ENCODE measurements around the gene TLR1.
"Not testable (repeated sequence)": the region's sequence is repeated elsewhere in the genome, so short reads cannot be mapped to it uniquely, and the experiment has no call there.

The TLR1 gene

DNA sequence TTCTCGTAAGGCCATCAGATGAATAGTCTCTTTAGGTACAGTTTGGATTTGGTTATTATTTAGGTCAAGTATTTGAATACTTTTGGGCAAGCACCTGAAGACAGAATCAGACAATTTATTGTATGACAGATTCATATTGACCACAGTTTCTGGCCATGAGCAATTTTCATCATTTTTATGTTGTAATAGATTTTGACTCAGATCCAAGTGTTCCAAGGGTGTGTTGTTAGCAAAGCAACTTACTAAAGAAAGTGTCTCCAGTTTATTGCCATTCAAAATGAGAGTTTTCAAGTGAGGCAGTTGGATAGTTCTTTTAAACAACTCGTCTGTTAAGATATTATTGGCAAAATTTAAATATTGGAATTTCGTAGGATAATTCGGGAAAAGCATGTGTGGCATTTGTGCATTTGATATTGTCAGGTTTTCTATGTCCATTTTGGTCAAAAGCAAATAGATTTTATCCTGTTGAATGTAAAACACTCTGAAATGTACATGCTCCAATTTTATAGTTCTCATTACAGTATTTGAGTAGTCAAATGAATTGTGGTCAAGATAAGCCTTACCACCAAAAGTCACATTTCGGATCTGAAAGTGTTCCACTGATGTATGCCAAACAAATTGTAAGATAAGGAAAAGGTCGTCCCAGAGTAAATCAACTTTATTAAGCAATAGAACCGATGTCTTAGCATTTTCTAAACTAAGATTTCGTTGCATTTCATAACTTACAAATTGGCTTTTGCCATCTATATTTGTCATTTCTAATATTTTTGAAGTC is 30.2 kb downstream of the TLR1 start:
- DNase-seq (ENCODE audit: low spot score): no peak

DNA sequence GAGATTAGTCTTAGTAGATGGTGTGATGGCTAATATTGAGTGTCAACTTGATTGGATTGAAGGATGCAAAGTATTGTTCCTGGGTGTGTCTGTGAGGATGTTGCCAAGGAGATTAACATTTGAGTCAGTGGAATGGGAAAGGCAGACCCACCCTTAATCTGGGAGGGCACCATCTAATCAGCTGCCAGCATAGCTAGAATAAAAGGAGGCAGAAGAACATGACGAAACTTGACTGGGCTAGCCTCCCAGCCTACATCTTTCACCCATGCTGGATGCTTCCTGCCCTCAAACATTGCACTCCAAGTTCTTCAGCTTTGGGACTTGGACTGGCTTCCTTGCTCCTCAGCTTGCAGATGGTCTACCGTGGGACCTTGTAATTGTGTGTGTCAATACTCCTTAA is 34.3 kb downstream of the TLR1 start:
- not testable (repeated sequence) for DNase-seq (ENCODE audit: low spot score)

DNA sequence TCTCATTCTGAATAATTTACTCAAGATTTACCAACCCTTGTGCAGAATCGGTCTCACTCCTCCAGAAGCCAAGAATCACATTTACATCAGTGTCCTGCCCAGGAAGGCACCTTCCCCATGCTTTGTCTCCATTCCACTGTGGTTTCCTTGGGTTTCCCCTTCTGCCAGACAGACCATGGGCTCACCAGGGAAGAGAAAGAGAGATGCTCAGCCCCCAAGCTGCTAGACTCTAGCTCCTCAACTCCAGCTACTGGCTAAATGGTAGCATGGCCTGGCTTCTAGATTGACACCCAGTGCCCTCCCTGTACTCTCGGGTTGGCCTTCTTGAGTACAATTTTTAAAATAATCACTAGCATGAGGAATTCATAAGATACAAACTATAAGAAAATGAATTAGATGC is 34.7 kb downstream of the TLR1 start:
- DNase-seq (ENCODE audit: low spot score): no peak

DNA sequence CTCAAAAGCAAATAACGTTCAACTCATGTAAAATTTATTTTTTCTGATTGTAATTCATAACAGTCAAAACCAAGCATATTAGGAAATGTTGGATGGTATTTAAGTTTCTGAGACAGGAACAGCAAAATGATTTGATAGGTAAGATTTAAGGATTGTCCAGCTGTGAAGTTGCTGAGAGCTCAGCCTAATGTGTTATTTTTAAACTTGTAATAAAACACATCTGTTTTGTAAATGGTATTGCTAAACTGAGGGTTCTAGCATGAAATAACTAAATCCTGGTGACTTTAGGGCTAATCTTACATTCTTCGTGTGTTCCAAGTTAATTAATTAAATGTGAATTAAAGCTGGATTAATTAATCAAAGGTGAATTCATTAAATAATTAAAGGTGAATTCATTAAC is 35.1 kb downstream of the TLR1 start:
- DNase-seq (ENCODE audit: low spot score): no peak

DNA sequence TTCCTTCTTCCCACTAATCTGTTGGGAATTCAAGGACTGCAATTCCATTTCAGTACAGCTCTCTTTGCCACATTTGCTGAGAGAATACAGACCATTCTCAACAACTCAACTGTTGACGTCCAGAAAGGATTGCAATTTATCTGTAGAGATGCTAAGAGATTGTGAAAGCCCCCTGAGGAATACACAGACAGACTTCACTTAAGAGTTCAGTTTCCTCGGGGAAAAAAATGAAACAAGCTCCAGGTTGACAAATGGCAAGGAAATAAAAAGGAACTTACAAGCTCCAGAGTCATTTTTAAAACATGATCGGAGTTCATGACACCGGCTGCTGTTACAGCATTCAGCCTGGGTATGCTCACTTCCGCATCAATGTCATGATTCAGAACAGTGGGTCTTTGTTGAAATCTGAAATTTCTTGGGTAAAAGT is 35.6 kb downstream of the TLR1 start:
- no peak for DNase-seq (ENCODE audit: low spot score)

DNA sequence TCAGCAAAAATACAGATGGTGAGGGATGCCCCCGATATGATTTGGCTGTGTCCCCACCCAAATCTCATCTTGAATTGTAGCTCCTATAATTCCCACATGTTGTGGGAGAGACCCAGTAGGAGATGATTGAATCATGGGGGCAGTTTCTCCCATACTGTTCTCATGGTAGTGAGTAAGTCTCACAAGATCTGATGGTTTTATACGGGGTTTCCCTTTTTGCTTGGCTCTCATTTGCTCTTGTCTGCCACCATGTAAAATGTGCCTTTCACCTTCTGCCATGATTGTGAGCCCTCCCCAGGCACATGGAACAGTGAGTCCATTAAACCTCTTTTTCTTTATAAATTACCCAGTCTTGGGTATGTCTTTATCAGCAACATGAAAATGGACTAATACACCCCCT is 37.7 kb downstream of the TLR1 start:
- DNase-seq (ENCODE audit: low spot score): not testable (repeated sequence)

DNA sequence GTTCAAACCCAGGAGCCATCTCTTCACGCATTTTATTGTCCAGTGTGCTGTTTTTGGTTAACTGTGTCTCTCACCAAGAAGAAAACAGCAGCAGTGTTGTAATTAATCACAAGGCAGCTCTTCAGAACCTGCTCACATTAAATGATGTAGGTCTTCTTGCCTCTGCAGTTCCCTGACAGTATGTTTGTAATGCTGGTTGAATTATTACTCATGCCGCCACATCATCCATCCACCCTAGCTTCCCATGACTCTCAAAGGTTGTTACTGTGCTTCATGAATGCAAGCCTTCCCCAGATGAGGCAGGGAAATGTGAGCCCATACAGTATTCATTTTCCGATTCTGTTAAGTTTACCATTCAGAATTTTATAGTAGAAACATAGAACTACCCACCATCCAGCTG is 39.2 kb downstream of the TLR1 start:
- no peak for DNase-seq (ENCODE audit: low spot score)

DNA sequence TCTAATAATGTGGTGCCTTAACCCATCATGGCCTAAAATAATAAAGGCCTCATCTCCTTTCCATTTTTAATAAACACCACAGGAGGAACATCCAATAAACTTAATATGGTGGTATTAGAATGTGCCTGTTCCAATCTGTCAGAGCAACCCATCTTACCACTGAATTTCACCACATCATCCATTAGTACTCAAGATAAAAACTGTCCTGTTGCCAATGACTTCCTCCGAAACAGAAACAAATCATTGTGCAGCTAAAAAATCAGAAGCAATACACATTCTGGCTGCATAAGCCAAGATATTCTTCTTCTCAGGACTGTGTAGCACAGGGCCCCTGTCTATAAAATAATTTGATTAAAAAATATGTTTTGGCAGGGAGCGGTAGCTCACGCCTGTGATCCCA is 40.3 kb downstream of the TLR1 start:
- no peak for DNase-seq (ENCODE audit: low spot score)

DNA sequence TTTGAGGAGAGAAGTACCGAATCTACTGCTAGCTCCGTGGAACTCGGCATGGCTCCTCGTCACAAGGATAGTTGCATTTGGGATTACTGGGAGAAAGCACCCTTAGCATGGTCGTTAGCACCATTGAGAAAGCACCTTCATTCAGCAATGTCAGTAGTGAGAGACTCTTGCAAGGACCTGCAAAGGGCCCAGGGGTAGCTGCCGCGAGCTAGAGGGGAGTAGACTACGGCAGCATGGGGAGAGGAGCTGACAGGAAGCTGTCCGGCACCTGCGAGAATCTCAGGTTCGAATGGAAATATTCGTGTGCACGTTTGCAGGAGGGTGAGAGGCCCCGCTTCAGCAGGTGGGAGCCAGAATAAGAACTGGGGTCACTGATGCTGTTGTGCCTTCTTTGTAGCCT is 42.0 kb downstream of the TLR1 start:
- DNase-seq (ENCODE audit: low spot score): no peak

DNA sequence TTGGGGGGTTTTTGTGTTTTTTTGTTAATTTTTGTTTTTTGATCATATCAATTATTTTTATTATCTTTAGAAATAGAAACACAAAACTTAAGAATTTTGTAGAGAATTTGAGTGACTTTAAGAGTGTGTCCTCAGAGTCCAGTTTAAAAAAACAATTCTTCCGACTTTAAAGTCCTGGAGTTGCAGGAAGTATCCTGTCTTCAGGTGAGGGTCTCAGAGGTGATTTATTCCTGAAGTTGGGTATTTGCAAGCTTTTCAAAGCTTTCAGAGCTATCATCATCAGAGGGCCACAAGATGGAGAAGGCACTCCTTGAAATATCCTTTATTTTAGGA is 44.8 kb downstream of the TLR1 start:
- DNase-seq (ENCODE audit: low spot score): no peak

DNA sequence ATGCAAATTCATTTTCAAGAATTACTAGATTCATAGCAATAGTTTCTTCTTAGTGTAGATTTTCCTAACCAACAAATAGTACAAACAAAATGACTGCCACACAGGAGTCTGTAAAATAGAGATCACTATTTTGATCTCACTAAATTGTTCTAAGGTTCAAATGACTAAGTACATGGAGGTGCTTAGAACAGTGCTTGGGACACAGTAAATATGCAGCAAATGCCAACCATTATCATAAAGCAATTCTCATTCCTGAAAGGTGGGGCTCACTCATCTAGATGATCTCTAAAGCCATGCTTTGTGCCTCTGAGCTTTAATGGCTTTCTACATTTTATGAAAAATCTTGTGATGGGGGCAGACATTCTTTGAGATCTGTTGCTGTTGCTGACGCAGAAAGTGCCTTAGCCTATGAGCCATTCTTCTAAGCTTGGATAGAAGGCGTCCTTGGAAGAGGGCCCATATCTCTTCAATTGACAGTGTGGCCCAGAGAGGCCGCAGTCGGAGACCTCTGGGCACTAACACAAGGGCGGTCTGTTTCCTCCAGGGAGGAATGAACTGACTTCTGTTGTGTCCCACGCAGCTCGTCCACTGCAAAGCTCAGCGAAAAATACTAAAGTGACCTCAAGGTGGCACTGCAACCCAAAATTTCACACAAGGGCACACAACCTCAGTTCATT is 45.3 kb downstream of the TLR1 start:
- peak; percentile 12 for DNase-seq (ENCODE audit: low spot score)

DNA sequence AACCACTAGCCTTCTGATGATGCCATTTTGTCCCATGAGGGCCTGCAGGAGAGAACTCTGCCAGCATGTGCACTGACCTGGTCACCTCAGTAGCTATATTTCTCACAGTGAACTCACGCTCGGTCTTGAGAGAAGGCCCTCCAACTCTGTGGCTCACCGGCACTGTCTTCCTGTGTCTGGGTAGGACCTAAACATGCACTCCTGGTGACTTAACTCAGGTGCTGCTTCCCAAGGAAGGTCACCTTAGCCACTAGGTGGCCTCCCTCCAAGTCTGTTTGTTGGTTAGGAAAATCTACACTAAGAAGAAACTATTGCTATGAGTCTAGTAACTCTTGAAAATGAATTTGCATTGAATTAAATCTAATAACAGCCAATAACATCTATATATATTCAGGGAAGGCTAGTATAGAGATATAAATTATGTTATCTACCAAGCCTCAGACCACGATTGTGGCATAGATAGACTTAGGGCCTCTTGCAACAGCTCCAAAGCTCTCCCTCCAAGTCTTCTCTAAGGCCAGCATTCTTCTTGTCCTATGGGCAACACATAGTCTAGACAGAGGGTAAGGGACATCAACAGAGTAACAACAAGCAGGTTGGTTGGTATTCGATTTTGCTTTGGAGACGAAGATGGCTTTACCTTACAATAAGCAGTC is 46.5 kb downstream of the TLR1 start:
- no peak for DNase-seq (ENCODE audit: low spot score)

DNA sequence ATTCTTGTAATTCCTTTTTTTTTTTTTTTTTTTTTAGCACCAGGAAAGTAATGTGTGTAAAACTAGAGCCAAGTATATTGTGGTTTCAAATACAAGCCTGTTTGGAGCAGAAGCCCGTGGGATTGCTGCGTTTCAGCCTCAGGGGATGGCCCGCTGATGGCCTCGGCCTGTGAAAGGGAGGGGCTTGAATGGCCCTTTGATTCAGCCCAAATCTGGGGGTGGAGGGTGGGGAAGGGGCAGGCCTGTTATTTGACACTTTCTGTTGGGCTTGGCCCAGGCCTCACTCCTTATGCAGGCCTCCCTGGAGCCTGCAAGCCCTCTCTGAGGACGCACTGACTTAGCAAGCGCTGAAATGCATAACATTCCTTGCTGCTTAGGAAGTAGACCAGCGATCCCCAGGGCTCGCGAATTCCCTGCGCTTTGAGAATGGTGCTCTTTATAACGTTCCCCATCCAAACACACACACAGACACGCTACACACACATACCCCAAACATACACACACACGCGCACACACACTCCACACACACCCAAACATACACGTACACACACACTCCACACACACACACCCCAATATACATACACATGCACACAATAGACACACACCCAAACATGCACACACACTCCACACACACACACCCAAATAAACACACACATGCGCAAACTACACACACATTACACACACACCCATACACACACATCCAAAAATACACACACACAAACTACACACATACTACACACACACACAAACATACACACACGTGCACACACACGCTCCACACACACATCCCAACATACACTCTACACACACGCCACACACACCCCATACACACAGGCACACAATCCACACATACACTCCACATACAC is 51.4 kb downstream of the TLR1 start:
- DNase-seq (ENCODE audit: low spot score): no peak

DNA sequence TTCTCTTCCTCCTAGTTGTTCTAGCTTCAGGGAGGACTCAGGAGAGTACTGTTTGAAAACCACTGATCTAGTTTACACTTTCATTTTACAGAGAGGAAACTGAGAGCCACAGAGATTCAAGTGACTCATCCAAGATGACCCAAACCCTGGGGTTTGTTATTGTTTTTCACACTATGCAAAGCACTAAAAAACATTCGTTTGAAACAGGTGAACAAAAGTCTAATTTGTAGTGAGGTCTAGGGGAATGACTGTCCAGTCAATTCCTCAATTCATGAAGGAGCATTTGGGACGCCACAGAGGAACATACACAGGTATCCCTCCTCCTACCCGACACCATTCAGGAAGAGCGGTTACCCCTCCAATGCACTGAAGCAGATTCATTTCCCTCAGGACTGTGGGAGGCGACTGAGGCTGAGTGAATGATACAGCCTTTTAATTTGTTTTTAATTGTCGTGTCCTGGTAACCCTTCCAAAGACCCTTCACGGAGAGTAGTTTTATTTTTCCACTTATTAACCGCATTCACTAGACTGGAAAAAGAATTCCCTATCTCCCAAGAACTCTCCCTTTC is 52.1 kb downstream of the TLR1 start:
- DNase-seq (ENCODE audit: low spot score): no peak

DNA sequence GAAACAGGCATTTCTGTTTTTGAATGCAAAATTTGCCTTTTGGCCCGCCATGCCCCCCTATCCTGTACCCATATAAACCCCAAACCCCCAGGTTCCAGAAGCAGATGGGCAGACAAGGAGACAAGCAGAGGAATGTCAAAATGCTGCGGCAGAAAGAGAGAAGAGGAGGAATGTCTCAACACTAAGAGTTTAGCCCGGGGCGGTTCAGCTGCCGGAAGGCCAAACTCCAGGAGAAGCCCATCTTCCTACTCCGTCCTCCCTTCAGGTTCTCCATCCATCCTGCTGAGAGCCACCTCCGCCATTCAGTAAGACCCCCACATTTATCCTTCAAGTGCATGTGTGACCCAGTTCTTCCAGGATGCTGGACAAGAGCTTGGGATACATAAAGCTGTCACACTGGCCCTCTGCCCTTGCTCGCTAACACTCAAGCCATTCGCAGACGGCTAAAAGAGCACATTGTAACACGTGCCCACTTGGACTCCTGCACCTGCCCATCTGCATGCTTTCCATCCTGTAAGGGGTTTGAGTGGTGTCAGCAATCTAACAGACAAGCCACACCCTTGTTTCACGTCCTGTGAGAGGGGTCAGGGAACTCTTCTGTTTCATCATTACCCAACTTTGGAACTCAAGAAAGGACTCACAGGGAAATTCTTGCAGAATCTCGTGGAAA is 53.1 kb downstream of the TLR1 start:
- DNase-seq (ENCODE audit: low spot score): no peak

DNA sequence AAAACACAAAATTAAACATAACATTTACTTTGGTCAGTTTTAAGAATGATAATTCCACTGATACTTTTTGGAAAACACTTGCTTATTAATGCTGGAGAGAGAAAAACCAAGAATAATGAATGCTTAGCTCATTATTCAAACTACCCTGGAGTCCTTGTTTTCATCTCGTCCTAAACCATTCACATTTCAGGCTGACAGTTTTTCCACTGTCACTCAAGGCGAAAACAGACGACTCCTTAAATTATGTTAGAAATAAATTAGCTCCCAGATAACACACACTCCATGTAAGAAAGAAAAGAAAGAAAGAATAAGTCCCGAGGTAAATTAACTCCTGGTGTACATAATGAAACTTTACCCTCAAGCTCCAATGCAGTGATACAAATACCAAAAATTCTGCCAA is 55.3 kb downstream of the TLR1 start:
- DNase-seq (ENCODE audit: low spot score): no peak

DNA sequence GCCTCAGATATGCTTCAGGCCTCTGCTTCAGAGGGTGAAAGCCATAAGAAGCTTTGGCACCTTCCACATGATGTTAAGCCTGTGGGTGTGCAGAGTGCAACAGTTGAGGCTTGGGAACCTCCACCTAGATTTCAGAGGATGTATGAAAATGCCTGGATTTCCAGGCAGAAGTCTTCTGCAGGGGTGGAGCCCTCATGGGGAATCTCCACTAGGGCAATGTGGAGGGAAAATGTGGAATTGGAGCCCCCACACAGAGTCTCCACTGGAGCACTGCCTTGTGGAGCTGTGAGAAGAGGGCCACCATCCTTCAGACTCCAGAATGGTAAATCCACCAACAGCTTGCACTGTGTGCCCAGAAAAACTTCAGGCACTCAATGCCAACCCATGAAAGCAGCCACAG is 57.0 kb downstream of the TLR1 start:
- no peak for DNase-seq (ENCODE audit: low spot score)

Data from HuH-7.5 (cell line).